ENCODE measurements around the gene EHMT1. TPM values are rescaled to one million over a fixed set of nuclear protein-coding genes. Genes with fewer than 3 reads are reported as not detected.

EHMT1 gene
- total and polyA plus RNA-seq, 9 of the 15 experiments (the other 6 are each of a cell fraction or from before 2014, with no cell fraction given) = 2.2 to 76.0 (median 36.4) TPM

DNA sequence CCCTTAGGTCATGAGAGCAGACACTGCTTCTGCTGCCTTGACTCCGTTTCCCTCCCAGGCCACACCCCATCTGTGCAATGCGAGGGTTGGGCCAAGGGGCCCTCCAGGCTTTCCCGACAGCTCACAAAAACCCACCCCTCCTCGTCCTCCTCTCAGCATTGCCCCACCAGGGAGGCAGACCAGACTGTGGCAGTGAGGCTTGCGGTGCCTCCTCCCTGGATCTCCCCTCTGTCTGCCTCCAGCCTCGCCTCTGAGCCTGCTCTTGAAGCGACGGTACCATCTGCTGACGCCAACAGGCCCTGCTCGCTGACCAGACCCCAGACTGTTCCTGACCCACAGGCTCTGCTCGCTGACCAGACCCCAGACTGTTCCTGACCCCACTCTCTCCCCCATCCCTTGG, 159.5 kb downstream of the EHMT1 start:
- ChIA-PET POLR2A (interaction anchor here (1.1 kb wide), 1 partner anchor 11 kb away, joined by 6 read pairs; no protein-coding TSS in a partner anchor), CTCF (ENCODE audit: low intra/inter-chr PET ratio) (no interaction called here)
- WGBS (ENCODE audit: insufficient coverage, low coverage, missing lambda C conversion rate) = 92% methylated on average over 8 of the region's 11 CpGs
- in situ Hi-C loops (cut with MboI) (no loop called here), intact Hi-C loops (cut with micrococcal nuclease) (no loop called here)
- Histone ChIP-seq H3K9me1 (ENCODE audit: control insufficient read depth, insufficient read depth, low read length) (no peaks in the 10 kb centered on the region), H3K9me3 (replicated peaks; ENCODE audit: control insufficient read depth, insufficient read depth, low read depth, low read length) (no peaks in the 10 kb centered on the region), H3K27ac (ENCODE audit: extremely low read depth, low read depth, low read length) (no peak overlapping the region), H3K36me3 (ENCODE audit: control insufficient read depth, insufficient read depth, low read length) (peaks cover 81% of the 10 kb centered on the region), H3K27me3 (ENCODE audit: control insufficient read depth in 2 of 2, insufficient read depth in 2 of 2, low read length in 2 of 2) (no peaks in the 10 kb centered on the region), H3K4me2 (ENCODE audit: insufficient read depth, low read length) (no peak overlapping the region), H3K79me2 (ENCODE audit: control insufficient read depth, insufficient read depth, low read length) (no peaks in the 10 kb centered on the region), H3K9ac (ENCODE audit: insufficient read depth in 1 of 2, low read depth in 2 of 2, low read length in 2 of 2) (no peak overlapping the region), H3K4me3 (no peak overlapping the region), H4K20me1 (replicated peaks; ENCODE audit: control insufficient read depth, insufficient read depth, low read length) (no peaks in the 10 kb centered on the region), H3K4me1 (replicated peaks in 1 of 2; ENCODE audit: control insufficient read depth in 2 of 2, insufficient read depth in 2 of 2, low read length in 2 of 2) (no peaks in the 10 kb centered on the region), H2AFZ (ENCODE audit: low read depth, low read length) (no peak overlapping the region)
- DNase-seq (ENCODE audit: extremely low read depth in 1 of 4, low spot score in 3 of 4) (no peak), FAIRE-seq (no peak), ATAC-seq (no peak)
- TF ChIP-seq, protein P1, sequence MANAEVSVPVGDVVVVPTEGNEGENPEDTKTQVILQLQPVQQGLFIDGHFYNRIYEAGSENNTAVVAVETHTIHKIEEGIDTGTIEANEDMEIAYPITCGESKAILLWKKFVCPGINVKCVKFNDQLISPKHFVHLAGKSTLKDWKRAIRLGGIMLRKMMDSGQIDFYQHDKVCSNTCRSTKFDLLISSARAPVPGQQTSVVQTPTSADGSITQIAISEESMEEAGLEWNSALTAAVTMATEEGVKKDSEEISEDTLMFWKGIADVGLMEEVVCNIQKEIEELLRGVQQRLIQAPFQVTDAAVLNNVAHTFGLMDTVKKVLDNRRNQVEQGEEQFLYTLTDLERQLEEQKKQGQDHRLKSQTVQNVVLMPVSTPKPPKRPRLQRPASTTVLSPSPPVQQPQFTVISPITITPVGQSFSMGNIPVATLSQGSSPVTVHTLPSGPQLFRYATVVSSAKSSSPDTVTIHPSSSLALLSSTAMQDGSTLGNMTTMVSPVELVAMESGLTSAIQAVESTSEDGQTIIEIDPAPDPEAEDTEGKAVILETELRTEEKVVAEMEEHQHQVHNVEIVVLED (CRISPR knock-in tag; IDR thresholded peaks at IDR 0.05) = no peak
- TF ChIP-seq CCNT2 (IDR thresholded peaks at IDR 0.05; ENCODE audit: borderline replicate concordance, extremely low read depth, insufficient read length, low read depth, low read length) (no peak), KHSRP (IDR thresholded peaks at IDR 0.05) (no peak)
- TF ChIP-seq, protein P2, sequence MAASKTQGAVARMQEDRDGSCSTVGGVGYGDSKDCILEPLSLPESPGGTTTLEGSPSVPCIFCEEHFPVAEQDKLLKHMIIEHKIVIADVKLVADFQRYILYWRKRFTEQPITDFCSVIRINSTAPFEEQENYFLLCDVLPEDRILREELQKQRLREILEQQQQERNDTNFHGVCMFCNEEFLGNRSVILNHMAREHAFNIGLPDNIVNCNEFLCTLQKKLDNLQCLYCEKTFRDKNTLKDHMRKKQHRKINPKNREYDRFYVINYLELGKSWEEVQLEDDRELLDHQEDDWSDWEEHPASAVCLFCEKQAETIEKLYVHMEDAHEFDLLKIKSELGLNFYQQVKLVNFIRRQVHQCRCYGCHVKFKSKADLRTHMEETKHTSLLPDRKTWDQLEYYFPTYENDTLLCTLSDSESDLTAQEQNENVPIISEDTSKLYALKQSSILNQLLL (CRISPR knock-in tag; IDR thresholded peaks at IDR 0.05; ENCODE audit: borderline replicate concordance) = no peak
- no TSS peak for BruUV-seq (replicated peaks)
